ENCODE data around the gene LZTR1.

LZTR1 gene

GRCh38 chr22:20957683-20958431 is 24.2 kb upstream of the LZTR1 start:
- Histone ChIP-seq H3K9ac (no peak overlapping the region), H4K20me1 (ENCODE audit: insufficient read depth) (no peaks in the 10 kb centered on the region), H3K27ac (no peak overlapping the region), H3K79me2 (ENCODE audit: insufficient read depth, low read depth) (no peaks in the 10 kb centered on the region; the same call in 1 of the 2 replicates), H3K4me2 (no peak overlapping the region), H3K4me3 (IDR thresholded peaks at IDR 0.05; ENCODE audit: insufficient read depth, low read depth, low read length) (no peak overlapping the region), H3K4me1 (ENCODE audit: low read depth, poor library complexity, severe bottlenecking) (peaks cover 5% of the 10 kb centered on the region), H3K27me3 (ENCODE audit: insufficient read depth, low read depth) (no peaks in the 10 kb centered on the region), H3K36me3 (ENCODE audit: insufficient read depth) (no peaks in the 10 kb centered on the region), H2AFZ (ENCODE audit: low read depth) (no peak overlapping the region)
- TF ChIP-seq CTCF (conservative IDR thresholded peaks at IDR 0.05; ENCODE audit: low read depth, low read length): no peak

GRCh38 chr22:20959578-20960461 is 22.3 kb upstream of the LZTR1 start:
- H3K36me3 ChIP-seq (ENCODE audit: insufficient read depth): no peaks in the 10 kb centered on the region
- H3K79me2 ChIP-seq (ENCODE audit: insufficient read depth, low read depth): no peaks in the 10 kb centered on the region
- H3K27me3 ChIP-seq (ENCODE audit: insufficient read depth, low read depth): peaks cover 5% of the 10 kb centered on the region; the same call in 1 of the 2 replicates
- no peak overlapping the region for H3K4me3 ChIP-seq (IDR thresholded peaks at IDR 0.05; ENCODE audit: insufficient read depth, low read depth, low read length)
- H3K9ac ChIP-seq: no peak overlapping the region
- H2AFZ ChIP-seq (ENCODE audit: low read depth): no peak overlapping the region
- H3K27ac ChIP-seq: no peak overlapping the region
- no peaks in the 10 kb centered on the region for H4K20me1 ChIP-seq (ENCODE audit: insufficient read depth)
- peaks cover 5% of the 10 kb centered on the region for H3K4me1 ChIP-seq (ENCODE audit: low read depth, poor library complexity, severe bottlenecking)
- H3K4me2 ChIP-seq: no peak overlapping the region
- TF ChIP-seq CTCF (conservative IDR thresholded peaks at IDR 0.05; ENCODE audit: low read depth, low read length): no peak

- Histone ChIP-seq H3K4me2 (no peak overlapping the region), H4K20me1 (ENCODE audit: insufficient read depth) (no peaks in the 10 kb centered on the region), H3K4me3 (IDR thresholded peaks at IDR 0.05; ENCODE audit: insufficient read depth, low read depth, low read length) (no peak overlapping the region), H3K36me3 (ENCODE audit: insufficient read depth) (no peaks in the 10 kb centered on the region), H2AFZ (ENCODE audit: low read depth) (no peak overlapping the region), H3K27ac (no peak overlapping the region), H3K9ac (no peak overlapping the region), H3K79me2 (ENCODE audit: insufficient read depth, low read depth) (no peaks in the 10 kb centered on the region), H3K27me3 (ENCODE audit: insufficient read depth, low read depth) (peaks cover 10% of the 10 kb centered on the region; the same call in 1 of the 2 replicates), H3K4me1 (ENCODE audit: low read depth, poor library complexity, severe bottlenecking) (peaks cover 5% of the 10 kb centered on the region)
- no peak for TF ChIP-seq CTCF (conservative IDR thresholded peaks at IDR 0.05; ENCODE audit: low read depth, low read length)
Measured at GRCh38 chr22:20960609-20961008, 21.5 kb upstream of the LZTR1 start.

GRCh38 chr22:20962491-20962945 is 19.6 kb upstream of the LZTR1 start:
- H3K4me3 ChIP-seq (IDR thresholded peaks at IDR 0.05; ENCODE audit: insufficient read depth, low read depth, low read length): no peak overlapping the region
- H3K4me1 ChIP-seq (ENCODE audit: low read depth, poor library complexity, severe bottlenecking): peaks cover 5% of the 10 kb centered on the region
- H2AFZ ChIP-seq (ENCODE audit: low read depth): no peak overlapping the region
- H3K27ac ChIP-seq: no peak overlapping the region
- TF ChIP-seq CTCF (conservative IDR thresholded peaks at IDR 0.05; ENCODE audit: low read depth, low read length): no peak
- no peak overlapping the region for H3K9ac ChIP-seq
- H4K20me1 ChIP-seq (ENCODE audit: insufficient read depth): no peaks in the 10 kb centered on the region
- H3K36me3 ChIP-seq (ENCODE audit: insufficient read depth): no peaks in the 10 kb centered on the region
- H3K4me2 ChIP-seq: no peak overlapping the region
- peaks cover 11% of the 10 kb centered on the region; the same call in 1 of the 2 replicates for H3K27me3 ChIP-seq (ENCODE audit: insufficient read depth, low read depth)
- H3K79me2 ChIP-seq (ENCODE audit: insufficient read depth, low read depth): no peaks in the 10 kb centered on the region

Data from KMS-11 (cell line).